ENCODE measurements around the gene HIBCH. TPM values are rescaled to one million over a fixed set of nuclear protein-coding genes. Genes with fewer than 3 reads are reported as not detected.

The HIBCH gene
- total and polyA plus RNA-seq, 2 of the 13 experiments (the other 11 are each of a cell fraction or from before 2014, with no cell fraction given), result 18.8 to 49.5 TPM

GRCh38 chr2:190344276-190344827, 24.7 kb upstream of the HIBCH start (continued):
- TF ChIP-seq ZNF574 (CRISPR knock-in tag; IDR thresholded peaks at IDR 0.05) (peak; percentile 7; the same call in 1 of the 2 replicates), NFIB (CRISPR knock-in tag; IDR thresholded peaks at IDR 0.05; ENCODE audit: borderline replicate concordance) (no peak), ZNF512B (CRISPR knock-in tag; IDR thresholded peaks at IDR 0.05; ENCODE audit: borderline replicate concordance) (no peak), RFX1 (IDR thresholded peaks at IDR 0.05) (no peak), TGIF2 (CRISPR knock-in tag; IDR thresholded peaks at IDR 0.05) (peak; percentile 88; the same call in 1 of the 2 replicates), ZC3H13 (CRISPR knock-in tag; IDR thresholded peaks at IDR 0.05) (no peak), ZGPAT (CRISPR knock-in tag; IDR thresholded peaks at IDR 0.05) (peak; percentile 30; the same call in 1 of the 2 replicates), ZNF644 (CRISPR knock-in tag; IDR thresholded peaks at IDR 0.05; ENCODE audit: low read depth) (0 out of 2 replicates have a peak, but pooled peaks have one; percentile 59), ZNF567 (CRISPR knock-in tag; IDR thresholded peaks at IDR 0.05; ENCODE audit: borderline replicate concordance) (0 out of 2 replicates have a peak, but pooled peaks have one; percentile 7), RELA (CRISPR knock-in tag; IDR thresholded peaks at IDR 0.05) (0 out of 2 replicates have a peak, but pooled peaks have one; percentile 11), CTCF (CRISPR knock-in tag; IDR thresholded peaks at IDR 0.05) (peak; percentile 84), ZNF446 (CRISPR knock-in tag; IDR thresholded peaks at IDR 0.05) (no peak), NFYB (CRISPR knock-in tag; IDR thresholded peaks at IDR 0.05) (0 out of 2 replicates have a peak, but pooled peaks have one; percentile 7), GATAD2A (CRISPR knock-in tag; IDR thresholded peaks at IDR 0.05) (peak; percentile 6; the same call in 1 of the 2 replicates), DMAP1 (CRISPR knock-in tag; IDR thresholded peaks at IDR 0.05) (peak; percentile 14; the same call in 1 of the 2 replicates), YY1 (IDR thresholded peaks at IDR 0.05; ENCODE audit: insufficient read depth, insufficient replicate concordance, low read depth, low read length) (peak; percentile 6), RFXANK (CRISPR knock-in tag; IDR thresholded peaks at IDR 0.05) (no peak), PHF21A (CRISPR knock-in tag; IDR thresholded peaks at IDR 0.05) (peak; percentile 33), NR2F6 (IDR thresholded peaks at IDR 0.05) (peak; percentile 55), NR2F6 (CRISPR knock-in tag; IDR thresholded peaks at IDR 0.05) (peak; percentile 85), CBFB (CRISPR knock-in tag; IDR thresholded peaks at IDR 0.05) (no peak), ZNF460 (CRISPR knock-in tag; IDR thresholded peaks at IDR 0.05; ENCODE audit: borderline replicate concordance) (no peak), ZNF83 (CRISPR knock-in tag; IDR thresholded peaks at IDR 0.05; ENCODE audit: borderline replicate concordance) (no peak)
